OCI-LY3 (cell line): ENCODE results near the gene SULF2.

Experiments
- H2AFZ ChIP-seq: fragments of 200-600, 300-600 bp; shearing (Covaris generic); 2 replicates; pipeline ENCODE4 v1.6.0; 2014; ENCODE audit warnings: antibody characterized with exemption, low read depth, low read length
- H3K27ac ChIP-seq: fragments of 200-600, 300-600 bp; sonication (generic); 2 replicates; pipeline ENCODE4 v1.5.1; 2014; ENCODE audit warnings: mild to moderate bottlenecking, low read length, moderate library complexity, mixed read lengths
- H3K27me3 ChIP-seq: fragments of 200-600, 300-600 bp; sonication (generic); 2 replicates; pipeline ENCODE4 v1.6.1; 2014; ENCODE audit warnings: low read depth, low read length, mixed read lengths
- H3K36me3 ChIP-seq: fragments of 200-600, 300-600 bp; sonication (generic); replicated peaks from 2 replicates; pipeline ENCODE3; 2014; ENCODE audit warnings: low read depth, low read length, mixed read lengths
- H3K4me1 ChIP-seq: fragments of 300-600, 200-600 bp; sonication (generic); 2 replicates; pipeline ENCODE4 v1.6.1; 2014; ENCODE audit warnings: low read length, mixed read lengths
- H3K4me2 ChIP-seq: fragments of 200-600, 300-600 bp; sonication (generic); 2 replicates; pipeline ENCODE4 v1.6.1; 2014; ENCODE audit warnings: low read length, mixed read lengths
- H3K4me3 ChIP-seq: fragments of 300-600, 200-600 bp; sonication (generic); 2 replicates; pipeline ENCODE4 v1.5.1; 2014; ENCODE audit warnings: antibody characterized with exemption, mild to moderate bottlenecking, low read length, moderate library complexity
- H3K79me2 ChIP-seq: fragments of 300-600, 200-600 bp; shearing (Covaris generic); 2 replicates; pipeline ENCODE4 v1.6.1; 2014; ENCODE audit warnings: mild to moderate bottlenecking, low read length, mixed read lengths
- H3K9ac ChIP-seq: fragments of 300-600, 200-600 bp; shearing (Covaris generic); 2 replicates; pipeline ENCODE4 v1.6.0; 2014; ENCODE audit warnings: mild to moderate bottlenecking, low read length, moderate library complexity
- H3K9me3 ChIP-seq: fragments of 200-600, 300-600 bp; shearing (Covaris generic); 2 replicates; pipeline ENCODE4 v1.6.1; 2014; ENCODE audit warnings: low read length, mixed read lengths; ENCODE audit not compliant: insufficient read depth
- H4K20me1 ChIP-seq: fragments of 200-600, 300-600 bp; sonication (generic); 2 replicates; pipeline ENCODE4 v1.6.1; 2016; ENCODE audit warnings: low read length, mixed read lengths; ENCODE audit not compliant: insufficient read depth
- CTCF ChIP-seq: fragments of 200-600, 300-600 bp; sonication (generic); IDR thresholded peaks from 2 replicates; pipeline ENCODE4 v1.5.1; 2014; ENCODE audit warnings: antibody characterized with exemption, low read length, low read depth
- EZH2phosphoT487 ChIP-seq: fragments of 200-600 bp; shearing (Covaris generic); IDR thresholded peaks from 2 replicates; pipeline ENCODE4 v1.6.1; 2018; ENCODE audit warnings: antibody characterized with exemption, mixed run types, low read depth

The SULF2 gene

GRCh38 chr20:47609001-47609400 is 176.3 kb downstream of the SULF2 start:
- no peaks in the 10 kb centered on the region for H3K9me3 ChIP-seq
- no peak overlapping the region for H3K4me3 ChIP-seq
- no peak overlapping the region for H3K27ac ChIP-seq
- peaks cover 90% of the 10 kb centered on the region for H4K20me1 ChIP-seq
- 0 out of 2 replicates have a peak, but pooled peaks cover 4% of the 10 kb centered on the region for H3K4me1 ChIP-seq
- H3K9ac ChIP-seq: no peak overlapping the region
- peaks cover 31% of the 10 kb centered on the region for H3K36me3 ChIP-seq
- H3K4me2 ChIP-seq: no peak overlapping the region
- TF ChIP-seq CTCF: no peak
- no peak for TF ChIP-seq EZH2phosphoT487
- H3K27me3 ChIP-seq: no peaks in the 10 kb centered on the region
- no peak overlapping the region for H2AFZ ChIP-seq
- peaks cover 96% of the 10 kb centered on the region for H3K79me2 ChIP-seq
